ENCODE results near the gene CEP120.
"Not testable (repeated sequence)": the region's sequence is repeated elsewhere in the genome, so short reads cannot be mapped to it uniquely, and the experiment has no call there.

Gene CEP120

DNA sequence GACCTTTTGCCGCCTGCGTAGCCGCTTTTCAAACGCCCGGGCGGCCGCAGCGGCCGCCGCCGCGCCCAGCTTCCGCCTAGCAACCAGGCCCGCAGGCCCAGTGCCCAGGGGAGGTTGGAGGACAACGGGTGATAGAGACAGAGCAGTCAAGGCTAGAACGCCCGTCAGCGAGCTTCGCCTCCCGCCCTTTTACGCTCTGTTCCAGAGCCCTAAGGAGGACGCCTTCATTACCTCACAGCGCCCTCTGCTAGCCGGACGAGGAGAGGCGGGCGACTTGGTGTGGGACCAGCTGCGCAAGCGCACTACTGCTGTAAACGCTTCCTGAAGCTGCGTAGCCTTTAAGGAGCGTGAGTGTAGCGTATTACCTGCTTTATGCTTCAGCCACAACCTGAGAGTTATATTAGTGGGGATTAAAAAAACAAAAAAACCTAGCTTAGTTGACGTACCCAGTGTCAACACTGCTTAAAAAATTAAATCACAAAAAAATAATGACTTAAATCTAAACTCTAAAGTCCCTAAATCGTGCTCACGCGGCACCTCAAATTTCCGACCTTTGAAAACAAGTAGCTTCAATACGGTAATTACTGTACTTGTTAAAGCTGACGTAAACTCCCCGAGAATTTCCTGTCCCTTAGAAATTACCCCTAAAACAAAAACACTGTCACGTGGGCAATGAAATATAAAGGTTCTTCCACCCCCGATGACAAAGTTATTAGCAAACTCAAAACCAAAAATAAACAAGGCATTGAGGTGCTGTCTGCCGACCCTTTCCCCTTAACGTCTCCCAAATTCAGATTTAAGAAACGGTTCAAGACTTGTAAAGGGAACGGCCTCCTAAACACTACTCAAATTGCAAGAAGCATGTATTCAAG lies at the start of gene CEP120:
CEP120 (minus strand) TSS at position 126 of the 872 bp plus-strand sequence. CDS start 405 bp downstream, outside the sequence.
- DNase-seq (ENCODE audit: low read depth), result peak; percentile 100
- peak within 1 kb of the TSS; percentile 89 for H3K4me3 ChIP-seq (ENCODE audit: low read length)
- TF ChIP-seq, protein P1, sequence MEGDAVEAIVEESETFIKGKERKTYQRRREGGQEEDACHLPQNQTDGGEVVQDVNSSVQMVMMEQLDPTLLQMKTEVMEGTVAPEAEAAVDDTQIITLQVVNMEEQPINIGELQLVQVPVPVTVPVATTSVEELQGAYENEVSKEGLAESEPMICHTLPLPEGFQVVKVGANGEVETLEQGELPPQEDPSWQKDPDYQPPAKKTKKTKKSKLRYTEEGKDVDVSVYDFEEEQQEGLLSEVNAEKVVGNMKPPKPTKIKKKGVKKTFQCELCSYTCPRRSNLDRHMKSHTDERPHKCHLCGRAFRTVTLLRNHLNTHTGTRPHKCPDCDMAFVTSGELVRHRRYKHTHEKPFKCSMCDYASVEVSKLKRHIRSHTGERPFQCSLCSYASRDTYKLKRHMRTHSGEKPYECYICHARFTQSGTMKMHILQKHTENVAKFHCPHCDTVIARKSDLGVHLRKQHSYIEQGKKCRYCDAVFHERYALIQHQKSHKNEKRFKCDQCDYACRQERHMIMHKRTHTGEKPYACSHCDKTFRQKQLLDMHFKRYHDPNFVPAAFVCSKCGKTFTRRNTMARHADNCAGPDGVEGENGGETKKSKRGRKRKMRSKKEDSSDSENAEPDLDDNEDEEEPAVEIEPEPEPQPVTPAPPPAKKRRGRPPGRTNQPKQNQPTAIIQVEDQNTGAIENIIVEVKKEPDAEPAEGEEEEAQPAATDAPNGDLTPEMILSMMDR (IDR thresholded peaks at IDR 0.05; ENCODE audit: insufficient read depth, low read depth, low read length, missing control alignments), result peak; percentile 76

DNA sequence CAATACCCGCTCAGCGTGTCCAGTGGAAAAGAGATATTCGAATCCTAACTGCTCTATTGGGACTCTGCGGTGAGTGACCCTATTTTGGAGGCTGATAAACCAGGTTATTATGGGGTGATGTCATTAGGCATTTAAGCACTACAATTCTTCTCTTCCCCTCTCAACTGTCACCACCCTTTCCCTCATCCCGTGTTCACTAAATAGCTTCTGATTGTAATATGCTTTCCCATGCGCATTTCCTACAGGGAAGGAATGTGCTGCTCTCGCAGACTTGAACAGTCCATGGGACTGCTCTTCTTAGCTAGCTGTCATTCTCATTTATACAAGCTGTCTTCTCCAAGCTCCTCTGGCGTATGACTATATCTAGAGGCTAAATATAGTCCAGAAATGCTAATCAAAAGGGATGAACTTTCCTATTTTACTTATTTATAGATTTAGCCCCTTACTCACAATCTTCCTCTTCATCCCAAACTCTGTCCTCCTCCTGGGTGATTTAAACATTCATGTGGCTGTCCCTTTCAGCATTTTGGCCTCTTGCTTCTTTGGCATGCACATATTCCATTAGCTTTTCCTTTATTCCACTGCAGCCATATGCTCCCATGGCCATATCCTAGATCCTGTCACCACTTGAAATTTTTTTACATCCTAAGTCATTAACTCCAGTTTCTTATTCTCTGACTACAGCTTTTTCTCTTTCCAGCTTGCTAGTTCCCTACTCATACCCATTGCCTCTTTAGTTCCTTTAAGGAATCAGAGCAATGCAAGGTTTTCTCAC lies 49.1 kb upstream of the CEP120 start:
- H3K4me3 ChIP-seq (ENCODE audit: low read length), result no peak overlapping the region
- DNase-seq (ENCODE audit: low read depth), result no peak
- TF ChIP-seq, protein P1 (IDR thresholded peaks at IDR 0.05; ENCODE audit: insufficient read depth, low read depth, low read length, missing control alignments), result no peak

DNA sequence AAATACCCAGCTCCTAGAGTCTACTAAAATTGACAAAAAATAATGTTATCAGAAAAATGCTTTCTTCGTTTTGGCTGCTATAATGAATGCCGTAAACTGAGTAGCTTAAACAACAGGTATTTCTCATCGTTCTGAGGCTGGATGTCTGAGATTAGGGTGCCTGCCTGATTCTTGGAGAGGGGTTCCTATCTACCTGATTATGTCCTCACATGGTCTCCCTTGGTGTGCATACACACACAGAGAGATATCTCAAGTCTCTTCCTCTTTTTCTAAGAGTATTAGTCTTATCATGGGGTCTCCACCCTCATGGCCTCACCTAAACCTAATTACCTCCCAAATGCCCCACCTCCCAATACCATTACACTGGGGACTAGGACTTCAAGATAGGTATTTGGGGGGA lies 48.2 kb upstream of the CEP120 start:
- TF ChIP-seq, protein P1 (IDR thresholded peaks at IDR 0.05; ENCODE audit: insufficient read depth, low read depth, low read length, missing control alignments), result no peak
- no peak overlapping the region for H3K4me3 ChIP-seq (ENCODE audit: low read length)
- no peak for DNase-seq (ENCODE audit: low read depth)

DNA sequence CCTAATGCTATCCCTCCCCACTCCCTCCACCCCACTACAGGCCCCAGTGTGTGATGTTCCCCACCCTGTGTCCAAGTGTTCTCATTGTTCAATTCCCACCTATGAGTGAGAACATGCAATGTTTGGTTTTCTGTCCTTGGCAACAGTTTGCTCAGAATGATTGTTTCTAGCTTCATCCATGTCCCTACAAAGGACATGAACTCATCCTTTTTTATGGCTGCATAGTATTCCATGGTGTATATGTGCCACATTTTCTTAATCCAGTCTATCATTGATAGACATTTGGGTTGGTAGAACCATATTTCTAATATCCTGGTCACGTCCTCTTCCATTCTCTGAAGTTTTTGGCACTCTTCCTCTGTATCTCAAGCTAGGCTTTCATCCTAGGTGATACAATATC lies 43.6 kb upstream of the CEP120 start:
- DNase-seq (ENCODE audit: low read depth); H3K4me3 ChIP-seq (ENCODE audit: low read length): not testable (repeated sequence)

DNA sequence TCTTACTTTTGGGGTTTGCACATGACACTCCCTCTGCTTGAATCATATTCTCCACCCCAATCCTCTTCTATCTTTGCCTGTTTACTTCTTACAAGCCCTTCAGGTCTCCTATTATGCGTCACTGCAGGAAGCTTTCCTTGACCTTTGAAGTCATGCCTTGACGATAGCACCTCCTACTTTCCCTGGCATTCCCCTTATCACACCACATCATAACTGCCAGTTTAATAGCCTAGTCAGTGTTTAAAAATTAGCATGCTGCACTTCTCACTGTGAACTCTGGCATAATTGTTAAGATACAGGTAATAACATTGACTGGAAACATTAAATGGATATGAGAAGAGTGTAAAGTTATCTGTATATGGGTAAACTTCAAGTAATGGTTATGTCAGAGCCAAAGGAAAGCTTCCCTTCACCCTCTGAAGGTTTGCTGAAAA lies 37.1 kb upstream of the CEP120 start:
- H3K4me3 ChIP-seq (ENCODE audit: low read length), result no peak overlapping the region
- peak; percentile 89 for DNase-seq (ENCODE audit: low read depth)
- TF ChIP-seq, protein P1 (IDR thresholded peaks at IDR 0.05; ENCODE audit: insufficient read depth, low read depth, low read length, missing control alignments), result no peak

DNA sequence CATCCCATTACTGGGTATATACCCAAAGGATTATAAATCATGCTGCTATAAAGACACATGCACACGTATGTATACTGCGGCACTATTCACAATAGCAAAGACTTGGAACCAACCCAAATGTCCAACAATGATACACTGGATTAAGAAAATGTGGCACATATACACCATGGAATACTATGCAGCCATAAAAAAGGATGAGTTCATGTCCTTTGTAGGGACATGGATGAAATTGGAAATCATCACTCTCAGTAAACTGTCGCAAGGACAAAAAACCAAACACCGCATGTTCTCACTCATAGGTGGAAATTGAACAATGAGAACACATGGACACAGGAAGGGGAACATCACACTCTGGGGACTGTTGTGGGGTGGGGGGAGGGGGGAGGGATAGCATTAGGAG lies 35.8 kb upstream of the CEP120 start:
- DNase-seq (ENCODE audit: low read depth); H3K4me3 ChIP-seq (ENCODE audit: low read length): not testable (repeated sequence)

DNA sequence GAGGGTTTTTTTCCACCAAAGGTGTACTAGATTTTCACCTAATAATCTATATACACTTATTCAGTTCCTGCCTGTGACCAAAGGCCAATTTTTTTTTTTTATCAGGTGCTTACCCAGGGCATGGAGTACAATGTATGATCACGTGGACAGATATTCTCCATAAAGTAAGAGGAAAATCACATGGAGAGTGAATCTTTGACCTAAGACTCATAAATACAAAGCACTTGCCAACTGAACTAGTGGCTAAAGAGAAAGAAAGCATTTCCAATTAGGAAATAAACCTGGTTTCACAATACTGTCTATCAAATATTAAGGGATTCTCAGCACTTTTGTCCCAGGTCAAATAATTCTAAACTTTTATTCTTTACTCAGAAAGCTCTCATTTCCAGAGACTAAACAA lies 33.0 kb upstream of the CEP120 start:
- no peak overlapping the region for H3K4me3 ChIP-seq (ENCODE audit: low read length)
- TF ChIP-seq, protein P1 (IDR thresholded peaks at IDR 0.05; ENCODE audit: insufficient read depth, low read depth, low read length, missing control alignments), result no peak
- no peak for DNase-seq (ENCODE audit: low read depth)
